Measurements from ENCODE around the gene ZSWIM7. TPM values are rescaled to one million over a fixed set of nuclear protein-coding genes. Genes with fewer than 3 reads are reported as not detected.

The ZSWIM7 gene
- total RNA-seq, 6 donors from 2014 or later = 20.8 to 30.7 (median 23.4) TPM

- TF ChIP-seq POLR2AphosphoS5 (IDR thresholded peaks at IDR 0.05) (no peak), POLR2A (IDR thresholded peaks at IDR 0.05) (no peak), CTCF (IDR thresholded peaks at IDR 0.05) (no peak), EP300 (IDR thresholded peaks at IDR 0.05) (no peak)
- H3K4me3 ChIP-seq = no peak overlapping the region
- peaks cover 0 to 64% (median 32%) of the 10 kb centered on the region in 4 donors for H3K36me3 ChIP-seq
- no peaks in the 10 kb centered on the region for H3K27me3 ChIP-seq
- peaks cover 0 to 4% (median 1%) of the 10 kb centered on the region in 4 donors for H3K4me1 ChIP-seq
- no peaks in the 10 kb centered on the region for H3K9me3 ChIP-seq
- WGBS, 2 donors = 98 to 100% methylated on average over 2 of the region's 2 CpGs
- ATAC-seq (ENCODE audit: low FRiP score in 2 of 2) (no peak), DNase-seq (no peak)
- H3K27ac ChIP-seq = no peak overlapping the region
Measured at GRCh38 chr17:15977894-15978293, 21.6 kb downstream of the ZSWIM7 start.

GRCh38 chr17:15973834-15974233 lies 25.7 kb downstream of the ZSWIM7 start:
- no peak overlapping the region for H3K27ac ChIP-seq
- H3K27me3 ChIP-seq = no peaks in the 10 kb centered on the region
- H3K9me3 ChIP-seq = no peaks in the 10 kb centered on the region
- H3K36me3 ChIP-seq = peaks cover 0 to 34% (median 22%) of the 10 kb centered on the region in 4 donors
- peaks cover 0 to 5% (median 2%) of the 10 kb centered on the region in 4 donors for H3K4me1 ChIP-seq
- TF ChIP-seq CTCF (IDR thresholded peaks at IDR 0.05) (no peak), EP300 (IDR thresholded peaks at IDR 0.05) (no peak), POLR2A (IDR thresholded peaks at IDR 0.05) (no peak), POLR2AphosphoS5 (IDR thresholded peaks at IDR 0.05) (no peak)
- no peak for DNase-seq
- no peak overlapping the region for H3K4me3 ChIP-seq
- ATAC-seq (ENCODE audit: low FRiP score in 2 of 2) = no peak
- WGBS, 2 donors = 88 to 94% methylated on average over 6 of the region's 6 CpGs

- Histone ChIP-seq H3K4me3 (no peak overlapping the region), H3K4me1 (peaks cover 0 to 5% (median 2%) of the 10 kb centered on the region in 4 donors), H3K36me3 (peaks cover 0 to 27% (median 18%) of the 10 kb centered on the region in 4 donors), H3K9me3 (no peaks in the 10 kb centered on the region), H3K27ac (no peak overlapping the region), H3K27me3 (no peaks in the 10 kb centered on the region)
- TF ChIP-seq EP300 (IDR thresholded peaks at IDR 0.05) (no peak), POLR2A (IDR thresholded peaks at IDR 0.05) (no peak), POLR2AphosphoS5 (IDR thresholded peaks at IDR 0.05) (no peak), CTCF (IDR thresholded peaks at IDR 0.05) (no peak)
- ATAC-seq (ENCODE audit: low FRiP score in 2 of 2) = no peak
- DNase-seq = no peak
Measured at GRCh38 chr17:15973016-15973415, 26.5 kb downstream of the ZSWIM7 start.

- Histone ChIP-seq H3K27me3 (no peaks in the 10 kb centered on the region), H3K4me1 (peaks cover 0 to 8% (median 4%) of the 10 kb centered on the region in 4 donors), H3K36me3 (peaks cover 0 to 22% (median 13%) of the 10 kb centered on the region in 4 donors), H3K27ac (no peak overlapping the region), H3K9me3 (no peaks in the 10 kb centered on the region), H3K4me3 (no peak overlapping the region)
- ATAC-seq (ENCODE audit: low FRiP score in 2 of 2) (no peak), DNase-seq (no peak)
- WGBS, 2 donors = 63 to 82% methylated on average over 4 of the region's 4 CpGs
- TF ChIP-seq POLR2A (IDR thresholded peaks at IDR 0.05) (no peak), EP300 (IDR thresholded peaks at IDR 0.05) (no peak), CTCF (IDR thresholded peaks at IDR 0.05) (no peak), POLR2AphosphoS5 (IDR thresholded peaks at IDR 0.05) (no peak)
Measured at GRCh38 chr17:15972497-15972951, 27.0 kb downstream of the ZSWIM7 start.

GRCh38 chr17:15971882-15972281 lies 27.6 kb downstream of the ZSWIM7 start:
- no peak overlapping the region for H3K4me3 ChIP-seq
- no peak for DNase-seq
- 94 to 95% methylated on average over 5 of the region's 5 CpGs for WGBS, 2 donors
- H3K27me3 ChIP-seq = no peaks in the 10 kb centered on the region
- peaks cover 5 to 14% (median 11%) of the 10 kb centered on the region in 4 donors for H3K4me1 ChIP-seq
- H3K36me3 ChIP-seq = peaks cover 0 to 16% (median 10%) of the 10 kb centered on the region in 4 donors
- TF ChIP-seq CTCF (IDR thresholded peaks at IDR 0.05) (no peak), EP300 (IDR thresholded peaks at IDR 0.05) (no peak), POLR2AphosphoS5 (IDR thresholded peaks at IDR 0.05) (no peak), POLR2A (IDR thresholded peaks at IDR 0.05) (no peak)
- no peak overlapping the region for H3K27ac ChIP-seq
- ATAC-seq (ENCODE audit: low FRiP score in 2 of 2) = no peak
- no peaks in the 10 kb centered on the region for H3K9me3 ChIP-seq

All from upper lobe of left lung (tissue), 6 donors.